Activated CD4-positive, alpha-beta T cell treated with anti-CD3 and anti-CD28 coated beads for 48 hours (primary cell): Measurements from ENCODE around the gene TMC5.
"Not testable (repeated sequence)": the region's sequence is repeated elsewhere in the genome, so short reads cannot be mapped to it uniquely, and the experiment has no call there.

Source experiments
- DNase-seq: peaks from one replicate; pipeline ENCODE4 v3.0.0-alpha.2; 2020

TMC5 gene, protein sequence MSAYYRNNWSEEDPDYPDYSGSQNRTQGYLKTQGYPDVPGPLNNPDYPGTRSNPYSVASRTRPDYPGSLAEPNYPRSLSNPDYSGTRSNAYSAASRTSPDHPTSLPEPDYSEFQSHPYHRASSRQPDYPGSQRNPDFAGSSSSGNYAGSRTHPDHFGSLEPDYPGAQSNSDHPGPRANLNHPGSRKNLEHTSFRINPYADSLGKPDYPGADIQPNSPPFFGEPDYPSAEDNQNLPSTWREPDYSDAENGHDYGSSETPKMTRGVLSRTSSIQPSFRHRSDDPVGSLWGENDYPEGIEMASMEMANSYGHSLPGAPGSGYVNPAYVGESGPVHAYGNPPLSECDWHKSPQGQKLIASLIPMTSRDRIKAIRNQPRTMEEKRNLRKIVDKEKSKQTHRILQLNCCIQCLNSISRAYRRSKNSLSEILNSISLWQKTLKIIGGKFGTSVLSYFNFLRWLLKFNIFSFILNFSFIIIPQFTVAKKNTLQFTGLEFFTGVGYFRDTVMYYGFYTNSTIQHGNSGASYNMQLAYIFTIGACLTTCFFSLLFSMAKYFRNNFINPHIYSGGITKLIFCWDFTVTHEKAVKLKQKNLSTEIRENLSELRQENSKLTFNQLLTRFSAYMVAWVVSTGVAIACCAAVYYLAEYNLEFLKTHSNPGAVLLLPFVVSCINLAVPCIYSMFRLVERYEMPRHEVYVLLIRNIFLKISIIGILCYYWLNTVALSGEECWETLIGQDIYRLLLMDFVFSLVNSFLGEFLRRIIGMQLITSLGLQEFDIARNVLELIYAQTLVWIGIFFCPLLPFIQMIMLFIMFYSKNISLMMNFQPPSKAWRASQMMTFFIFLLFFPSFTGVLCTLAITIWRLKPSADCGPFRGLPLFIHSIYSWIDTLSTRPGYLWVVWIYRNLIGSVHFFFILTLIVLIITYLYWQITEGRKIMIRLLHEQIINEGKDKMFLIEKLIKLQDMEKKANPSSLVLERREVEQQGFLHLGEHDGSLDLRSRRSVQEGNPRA

DNA sequence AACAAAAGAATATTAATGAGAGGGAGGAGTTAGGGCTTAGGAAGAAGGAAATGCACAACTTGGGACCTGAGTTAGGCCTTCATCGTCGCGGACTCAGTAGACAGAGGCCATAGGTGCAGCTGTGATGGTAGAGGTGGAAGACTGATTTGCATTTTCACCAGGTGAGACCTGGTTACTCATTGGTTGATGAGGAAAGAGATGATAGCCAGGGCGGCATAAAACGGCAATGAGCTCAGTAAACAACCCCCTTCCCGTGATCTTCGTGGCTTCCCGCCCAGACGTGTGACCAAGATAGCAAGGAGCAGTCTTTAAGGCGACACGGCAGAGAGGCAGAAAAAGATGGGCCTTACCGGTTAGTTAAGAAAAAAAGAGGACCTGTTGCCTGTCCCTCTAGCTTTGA lies at the start of gene TMC5:
TSS of gene TMC5 (plus strand) at position 244 of the 400 bp plus-strand sequence. CDS start 22,156 bp downstream, outside the sequence.
- DNase-seq = no peak

DNA sequence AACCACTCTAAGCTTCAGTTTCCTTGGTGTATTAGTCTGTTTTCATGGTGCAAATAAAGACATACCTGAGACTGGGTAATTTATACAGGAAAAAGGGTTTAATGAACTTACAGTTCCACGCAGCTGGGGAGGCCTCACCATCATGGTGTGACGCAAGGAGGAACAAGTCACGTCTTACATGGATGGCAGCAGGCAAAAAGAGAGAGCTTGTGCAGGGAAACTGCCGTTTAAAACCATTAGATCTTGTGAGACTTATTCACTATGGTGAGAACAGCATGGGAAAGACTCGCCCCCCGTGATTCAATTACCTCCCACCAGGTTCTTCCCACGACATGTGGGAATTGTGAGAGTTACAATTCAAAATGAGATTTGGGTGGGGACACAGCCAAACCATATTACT lies 45.1 kb upstream of the TMC5 start:
- DNase-seq = not testable (repeated sequence)

DNA sequence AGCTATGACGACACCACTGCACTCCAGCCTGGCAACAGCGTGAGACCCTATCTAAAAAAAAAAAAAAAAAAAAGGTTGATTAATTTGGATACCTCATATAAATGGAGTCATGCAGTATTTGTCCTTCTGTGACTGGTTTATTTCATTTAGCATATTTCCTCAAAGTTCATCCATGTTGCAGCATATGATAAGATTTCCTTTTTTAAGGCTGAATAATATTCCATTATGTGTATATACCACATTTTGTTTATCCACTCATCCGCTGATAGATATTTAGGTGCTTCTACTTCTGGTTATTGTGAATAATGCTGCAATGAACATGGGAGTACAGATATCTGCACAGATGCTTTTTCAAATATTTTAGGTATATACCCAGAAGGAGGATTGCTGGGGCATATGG lies 43.3 kb upstream of the TMC5 start:
- DNase-seq = no peak

DNA sequence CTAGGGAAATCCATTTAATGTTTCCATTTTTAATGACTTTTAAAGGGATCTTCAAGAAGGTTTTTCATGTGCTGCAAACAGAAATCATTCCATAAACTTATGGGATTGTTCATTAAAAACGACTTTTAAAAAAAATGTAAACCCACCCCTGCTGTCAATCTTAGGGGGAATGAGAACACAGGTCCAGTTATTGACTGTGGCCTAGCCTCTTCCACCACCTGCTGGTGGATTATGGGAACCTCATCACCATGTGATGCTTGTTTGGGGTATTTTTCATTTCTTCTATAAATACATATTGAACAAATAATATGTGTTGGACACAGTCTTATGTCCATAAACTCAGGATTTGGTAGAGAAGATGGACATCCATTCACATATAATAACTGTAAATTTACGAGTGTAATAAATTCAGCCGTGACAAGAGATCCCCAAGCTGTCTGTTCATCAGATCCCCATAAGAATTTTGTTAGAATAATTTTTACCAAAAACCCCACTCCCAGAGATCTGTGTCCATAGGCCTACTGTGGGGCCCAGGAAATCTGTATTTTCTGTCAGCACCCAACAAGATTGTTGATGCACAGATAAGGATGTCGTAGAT lies 42.0 kb upstream of the TMC5 start:
- peak; percentile 42 for DNase-seq

DNA sequence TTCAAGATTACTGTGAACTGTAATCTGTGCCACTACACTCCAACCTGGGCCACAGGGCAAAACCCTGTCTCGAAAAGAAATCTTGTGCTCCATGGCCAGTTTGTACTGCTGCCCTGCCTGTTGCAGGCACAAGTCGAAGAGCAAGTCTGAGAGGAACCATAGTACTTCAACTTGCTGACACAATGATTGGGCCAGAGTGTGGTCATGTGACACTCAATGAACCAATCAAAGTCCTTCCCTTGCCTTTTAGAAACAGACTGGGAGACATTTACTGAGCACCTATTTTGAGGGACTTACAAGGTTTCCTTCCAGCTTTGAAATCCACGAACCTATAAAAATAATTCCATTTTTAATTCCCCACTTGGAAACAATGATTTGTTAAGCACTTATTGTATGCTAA lies 39.8 kb upstream of the TMC5 start:
- DNase-seq = no peak

DNA sequence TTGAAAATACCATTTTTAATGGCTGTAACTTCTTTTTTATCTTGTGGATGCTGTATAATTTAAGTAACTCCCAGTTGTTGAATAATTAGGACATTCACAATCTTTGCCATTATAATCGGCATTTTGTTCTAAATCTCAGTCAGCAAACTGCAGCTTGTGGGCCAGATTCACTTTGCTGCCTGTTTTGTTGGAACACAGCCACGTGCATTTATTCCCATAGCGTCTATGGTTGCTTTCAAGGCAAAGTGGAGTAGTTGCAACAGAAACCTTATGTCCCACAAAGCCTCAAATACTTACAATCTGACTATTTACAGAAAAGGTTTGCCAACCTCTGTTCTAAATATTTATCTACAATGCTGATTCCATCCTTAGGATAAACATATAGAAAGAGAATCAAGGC lies 39.2 kb upstream of the TMC5 start:
- no peak for DNase-seq

DNA sequence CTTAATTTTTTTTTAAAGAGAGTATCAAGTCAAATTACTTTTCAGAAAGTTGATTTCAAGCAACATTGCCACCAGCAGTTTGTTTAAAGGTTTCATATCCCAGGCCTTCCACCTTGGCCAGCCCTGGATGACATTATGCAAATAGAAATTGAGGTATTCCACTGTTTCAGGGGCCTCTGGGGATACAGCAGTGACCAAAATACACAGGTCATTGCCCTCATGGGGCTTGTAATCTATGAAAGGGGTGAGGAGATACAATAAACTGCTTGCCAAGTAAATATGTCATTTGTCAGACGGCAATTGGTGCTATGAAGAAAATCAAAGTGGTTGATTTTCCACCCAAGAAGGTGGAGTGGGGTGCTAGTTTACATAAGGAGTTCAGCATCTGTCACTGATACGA lies 37.8 kb upstream of the TMC5 start:
- DNase-seq = no peak

DNA sequence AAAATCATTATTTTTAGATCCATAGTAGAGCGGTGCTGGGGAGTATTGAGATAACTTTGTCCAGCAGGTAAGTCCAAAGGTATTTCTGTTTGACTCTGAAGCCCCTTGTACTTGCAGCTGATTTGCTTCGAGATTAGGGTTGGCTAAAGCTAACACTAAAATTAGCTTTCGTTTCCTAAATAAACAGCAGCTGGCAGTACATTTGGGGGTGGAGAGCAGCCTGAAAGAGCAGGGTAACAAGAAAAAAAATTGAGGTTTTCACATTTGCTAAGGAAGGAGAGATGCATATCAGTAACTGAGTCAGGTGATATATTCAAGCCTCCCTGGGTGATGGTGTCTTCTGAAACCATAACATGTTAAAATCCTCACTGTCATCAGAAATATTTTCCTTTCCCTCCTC lies 37.4 kb upstream of the TMC5 start:
- DNase-seq = no peak

DNA sequence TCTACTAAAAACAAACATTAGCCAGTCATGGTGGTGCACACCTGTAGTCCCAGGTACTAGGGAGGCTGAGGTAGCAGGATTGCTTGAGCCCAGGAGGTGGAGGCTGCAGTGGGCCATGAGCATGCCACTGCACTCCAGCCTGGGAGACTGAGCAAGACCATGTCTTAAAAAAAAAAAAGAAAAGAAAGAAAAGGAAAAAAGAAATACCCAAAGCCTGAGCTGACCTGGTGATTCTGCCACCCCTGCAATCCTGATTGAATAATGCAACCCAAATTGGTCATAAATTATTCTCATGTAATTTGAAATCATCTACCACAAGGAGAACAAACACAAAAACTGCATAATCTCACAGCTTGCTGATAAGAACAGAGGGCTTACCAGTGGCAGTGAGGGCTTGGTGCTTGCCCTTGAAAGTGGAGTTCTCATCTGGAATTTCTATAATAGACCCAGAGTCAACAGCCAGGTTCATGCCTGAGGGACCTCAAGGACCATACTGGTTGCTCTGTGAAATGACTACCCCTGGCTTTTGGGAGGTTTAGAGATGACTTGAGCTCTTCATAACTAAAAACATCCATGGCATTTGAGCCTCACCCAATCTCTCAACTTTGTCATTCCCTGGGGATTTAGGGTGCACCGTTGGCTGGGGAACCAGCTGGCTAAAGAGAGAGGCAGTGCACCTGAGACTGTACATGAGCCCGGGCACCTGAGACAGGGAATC lies 35.4 kb upstream of the TMC5 start:
- no peak for DNase-seq

DNA sequence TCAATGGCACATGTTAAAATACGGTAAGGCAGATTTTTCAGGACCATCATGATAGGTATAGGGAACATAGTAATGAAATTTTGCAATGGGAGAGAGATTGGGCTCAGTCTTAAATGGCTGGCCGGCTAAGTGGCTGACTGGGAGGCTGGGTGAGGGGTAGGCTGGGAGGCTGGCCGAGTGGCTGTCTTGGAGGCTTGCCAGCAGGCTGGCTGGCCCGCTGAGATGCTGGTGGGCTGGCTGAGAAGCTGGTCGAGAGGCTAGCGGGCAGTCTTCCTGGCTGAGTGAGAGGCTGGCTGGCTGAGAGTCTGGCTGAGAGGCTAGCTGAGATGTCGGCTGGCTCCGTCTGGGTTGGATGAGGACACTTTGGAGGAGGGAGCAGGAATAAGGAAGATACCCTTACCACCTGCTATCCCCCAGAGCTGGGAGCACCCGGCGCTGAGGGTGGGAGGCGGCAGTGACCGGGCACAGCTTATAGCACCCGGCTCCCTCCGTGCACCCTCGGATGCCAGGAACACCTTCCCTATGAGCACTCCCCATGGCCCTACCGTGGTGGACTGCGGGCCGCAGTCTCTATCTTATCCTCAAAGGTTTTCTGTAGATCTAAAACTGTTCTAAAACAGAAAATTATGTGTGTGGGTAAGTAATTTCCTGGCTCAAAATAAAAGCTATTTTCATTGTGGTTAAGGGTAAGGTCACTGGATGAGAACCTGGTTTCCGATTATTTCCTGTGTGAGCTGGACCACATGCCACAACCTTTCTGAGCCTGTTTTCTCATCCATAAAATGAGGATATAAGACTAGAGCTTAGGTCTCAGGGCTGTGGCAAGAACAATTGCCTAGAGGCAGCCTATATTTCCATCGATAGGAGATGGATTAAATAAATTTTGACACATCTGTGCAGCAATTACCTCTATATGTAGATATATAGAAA lies 34.5 kb upstream of the TMC5 start:
- DNase-seq = no peak

DNA sequence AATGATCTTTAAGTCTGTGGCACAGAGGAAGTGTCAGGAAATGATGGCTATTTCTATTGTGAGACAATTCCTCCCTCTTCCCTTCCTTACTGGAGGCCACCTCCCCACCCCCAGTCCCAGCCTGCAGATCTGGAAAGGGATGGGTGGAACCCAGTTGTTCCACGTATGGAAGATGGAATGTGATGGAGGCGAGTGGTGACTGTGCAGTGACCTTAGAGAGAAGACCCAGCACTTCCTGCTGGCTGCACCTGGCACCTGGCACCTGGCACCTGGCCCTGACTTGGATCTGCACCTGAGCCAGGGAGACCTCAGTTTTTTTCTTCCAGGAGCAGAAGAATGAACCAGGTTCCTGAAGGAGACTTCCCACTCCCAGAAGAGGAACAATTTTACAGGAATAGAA lies 33.0 kb upstream of the TMC5 start:
- DNase-seq = no peak

DNA sequence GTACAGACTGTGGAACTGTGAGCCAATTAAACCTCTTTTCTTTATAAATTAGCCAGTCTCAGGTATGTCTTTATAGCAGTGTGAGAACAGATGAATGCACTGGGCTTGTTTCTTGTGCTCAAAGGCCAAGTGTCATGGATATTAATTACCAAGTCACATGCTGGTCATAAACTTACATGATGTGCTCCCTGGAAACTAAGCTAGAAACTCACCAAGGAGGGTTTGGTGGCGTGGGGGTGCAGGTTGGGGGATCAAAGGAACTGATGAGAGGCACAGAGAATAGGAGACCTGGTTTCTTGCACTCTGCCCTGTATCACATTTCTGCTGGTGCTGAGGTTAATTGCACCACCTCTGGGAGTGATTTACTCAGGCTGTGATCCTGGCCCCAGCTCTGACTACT lies 31.2 kb upstream of the TMC5 start:
- DNase-seq = no peak

DNA sequence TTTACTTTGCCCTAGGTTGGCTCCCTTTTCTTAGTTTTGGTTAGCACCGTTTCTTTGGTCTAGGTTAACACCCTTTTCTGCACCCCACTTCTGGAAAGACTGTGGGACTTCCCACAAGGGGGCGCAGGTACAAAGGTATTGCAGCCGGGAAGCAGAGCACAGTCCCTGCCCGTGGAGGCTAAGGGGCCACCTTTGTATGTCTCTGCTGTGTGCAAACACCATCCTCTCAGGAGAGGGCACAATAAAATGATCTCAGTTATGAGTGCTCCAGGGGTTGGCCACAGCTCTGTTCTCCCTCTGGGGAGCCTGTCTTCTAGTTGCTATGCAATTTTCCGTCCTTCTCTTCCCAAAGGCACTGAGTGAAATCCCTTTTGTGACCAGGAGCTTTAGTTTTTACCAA lies 28.4 kb upstream of the TMC5 start:
- peak; percentile 71 for DNase-seq

DNA sequence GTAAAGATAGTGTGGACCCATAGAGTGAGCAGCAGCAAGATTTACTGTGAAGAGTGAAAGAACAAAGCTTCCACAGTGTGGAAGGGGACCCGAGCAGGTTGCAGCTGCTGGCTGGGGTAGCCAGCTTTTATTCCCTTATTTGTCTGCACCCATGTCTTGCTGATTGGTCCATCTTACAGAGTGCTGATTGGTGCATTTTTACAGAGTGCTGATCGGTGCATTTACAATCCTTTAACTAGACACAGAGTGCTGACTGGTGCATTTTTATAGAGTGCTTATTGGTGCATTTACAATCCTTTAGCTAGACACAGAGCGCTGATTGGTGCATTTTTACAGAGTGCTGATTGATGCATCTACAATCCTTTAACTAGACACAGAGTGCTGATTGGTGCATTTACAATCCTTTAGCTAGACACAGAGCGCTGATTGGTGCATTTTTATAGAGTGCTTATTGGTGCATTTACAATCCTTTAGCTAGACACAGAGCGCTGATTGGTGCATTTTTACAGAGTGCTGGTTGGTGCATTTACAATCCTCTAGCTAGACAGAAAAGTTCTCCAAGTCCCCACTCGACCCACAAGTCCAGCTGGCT lies 26.4 kb upstream of the TMC5 start:
- not testable (repeated sequence) for DNase-seq

DNA sequence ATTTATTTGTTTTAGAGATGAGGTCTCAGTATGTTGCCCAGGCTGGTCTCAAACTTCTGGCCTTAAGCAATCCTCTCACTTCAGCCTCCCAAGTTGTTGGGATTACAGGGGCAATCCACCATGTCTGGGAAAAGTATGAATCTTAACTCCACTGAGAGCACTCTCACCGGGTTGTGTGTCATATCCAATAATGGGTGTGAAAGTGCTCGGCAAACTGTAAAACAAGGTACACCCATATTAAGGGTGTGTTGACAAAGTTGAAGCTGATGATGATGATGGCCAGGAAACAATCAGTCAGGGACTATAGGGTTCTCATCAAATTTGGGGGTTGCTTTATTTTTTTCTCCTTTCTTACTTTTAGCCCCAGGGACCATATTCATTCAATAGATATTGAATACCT lies 25.3 kb upstream of the TMC5 start:
- DNase-seq = no peak

DNA sequence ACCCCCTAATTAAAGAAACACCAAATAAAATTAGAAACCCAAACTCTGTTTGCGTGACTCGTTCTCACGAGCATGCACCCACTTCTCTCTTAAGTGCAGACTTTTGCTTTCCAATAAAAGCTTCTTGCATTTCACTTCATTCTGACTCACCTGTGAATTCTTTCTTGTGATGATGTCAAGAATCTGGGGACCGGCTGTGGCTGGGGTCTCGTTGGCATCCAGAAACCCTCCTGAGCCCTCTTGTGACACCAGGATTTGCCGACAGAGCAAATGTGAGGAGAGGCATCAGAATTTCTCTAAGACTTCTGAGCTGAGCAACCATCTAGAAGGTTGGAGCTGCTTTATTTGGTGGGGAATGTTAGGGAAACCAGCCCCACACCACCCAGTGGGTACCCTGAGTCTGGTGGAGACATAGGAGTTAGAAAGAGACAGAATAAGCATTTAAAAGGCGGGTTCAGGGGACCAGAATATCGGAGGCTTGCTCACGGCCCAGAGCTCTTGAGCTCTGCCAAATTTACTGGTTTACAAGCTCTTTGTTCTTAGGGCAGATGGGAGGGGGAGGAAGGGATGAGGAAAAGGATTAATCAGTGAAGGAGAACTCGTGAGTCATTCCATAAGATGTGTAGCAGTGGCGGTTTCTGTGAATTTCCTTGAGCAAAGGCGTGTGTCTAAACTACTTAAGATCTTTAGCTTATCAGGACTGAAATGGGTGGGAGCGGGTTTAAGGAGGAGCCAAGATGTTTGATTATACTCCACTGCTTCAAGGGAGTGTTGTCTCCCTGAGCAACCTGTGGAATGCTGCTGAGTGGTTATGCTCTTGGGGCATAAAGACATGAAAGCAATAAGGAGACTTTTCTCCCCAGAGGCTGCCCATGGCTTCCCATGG lies 24.2 kb upstream of the TMC5 start:
- no peak for DNase-seq

DNA sequence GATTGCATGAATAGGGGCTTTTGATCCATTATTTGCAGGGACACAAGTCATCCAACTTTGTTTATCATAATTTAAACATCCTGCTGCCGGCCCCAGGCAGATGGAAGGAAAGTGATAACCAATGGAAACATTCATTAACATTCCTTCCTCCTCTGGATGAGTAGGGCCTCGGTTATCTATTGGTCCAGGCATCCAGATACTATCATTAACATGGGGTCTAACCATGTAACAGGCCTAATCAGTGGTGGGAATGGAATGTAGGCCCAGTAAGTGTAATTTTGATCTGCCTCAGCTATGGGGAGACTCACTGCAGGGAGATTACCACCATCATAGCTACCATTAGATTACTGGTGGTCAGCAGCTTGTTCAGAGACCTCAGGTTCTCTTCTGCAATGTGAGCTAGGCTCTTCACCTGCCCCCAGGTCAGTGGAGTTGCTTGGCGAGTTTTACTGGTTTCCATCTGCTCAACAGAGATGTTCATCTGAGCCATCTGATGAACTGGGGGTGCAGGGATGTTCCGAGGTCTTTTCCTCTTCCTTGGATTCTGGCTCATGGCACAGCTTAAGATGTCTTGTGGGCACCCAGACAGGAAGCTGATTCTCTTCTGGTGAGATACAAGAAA lies 21.9 kb upstream of the TMC5 start:
- DNase-seq = not testable (repeated sequence)

DNA sequence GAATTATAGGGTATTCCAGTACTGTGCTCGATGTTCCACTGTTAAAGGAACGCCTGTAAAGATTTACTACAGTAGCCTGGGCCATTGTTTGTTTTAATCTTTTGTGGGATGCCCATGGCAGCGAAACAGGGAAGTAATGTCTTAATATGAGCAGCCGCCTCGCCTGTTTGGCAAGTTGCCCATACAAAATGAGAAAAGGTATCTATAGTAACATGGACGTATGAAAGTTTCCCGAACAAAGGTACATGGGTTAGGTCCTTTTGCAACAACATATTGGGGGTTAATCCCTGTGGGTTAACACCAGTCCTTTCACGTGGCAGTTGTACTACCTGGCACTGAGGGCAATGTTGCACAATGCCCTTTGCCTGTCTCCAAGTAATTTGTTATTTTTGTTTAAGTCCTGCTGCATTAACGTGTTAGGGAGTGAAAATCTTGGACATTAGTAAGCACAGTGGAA lies 21.1 kb upstream of the TMC5 start:
- DNase-seq = no peak

DNA sequence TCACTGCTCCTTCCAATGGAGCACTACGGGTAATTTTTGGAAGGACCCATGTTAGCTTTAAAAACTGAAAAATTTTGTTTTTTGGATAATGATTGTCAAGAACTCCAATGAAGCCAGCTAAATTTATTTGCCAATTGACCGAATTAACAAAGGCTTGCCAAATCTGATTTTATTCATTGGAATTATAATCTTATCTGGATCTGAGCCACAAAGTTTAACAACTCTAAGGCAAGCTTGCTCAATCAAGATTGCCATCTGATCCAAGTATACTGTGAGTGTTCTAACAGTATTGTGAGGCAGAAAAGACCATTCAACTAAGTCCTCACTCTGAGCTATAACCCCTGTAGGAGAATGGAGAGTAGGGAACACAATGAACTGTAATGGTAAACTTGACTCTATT lies 20.3 kb upstream of the TMC5 start:
- not testable (repeated sequence) for DNase-seq

DNA sequence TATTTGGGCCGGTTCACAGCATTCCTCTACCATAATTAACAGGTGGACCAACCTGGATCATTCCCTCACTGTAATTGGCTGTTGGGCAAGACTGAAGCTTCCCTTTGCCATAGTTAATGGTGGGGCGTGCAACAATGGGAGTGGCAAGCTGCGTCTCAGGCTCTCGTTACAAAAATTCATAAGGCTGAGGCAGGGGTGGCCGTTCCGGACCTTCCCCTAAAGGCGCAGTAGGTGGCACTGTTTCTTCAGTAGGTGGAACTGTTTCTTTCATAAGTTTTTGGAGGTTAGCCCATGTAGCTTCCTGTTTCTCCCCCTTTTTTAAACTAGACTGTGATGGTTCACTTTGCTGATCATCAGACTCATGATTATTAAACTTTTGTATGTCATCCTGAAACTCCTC lies 17.0 kb upstream of the TMC5 start:
- DNase-seq = peak; percentile 5
